H1 (cell line): ENCODE results near the gene TTC39A. TPM values are rescaled to one million over a fixed set of nuclear protein-coding genes. Genes with fewer than 3 reads are reported as not detected.

Experiments used
- USF2 ChIP-seq: IDR thresholded peaks from 2 replicates; pipeline ENCODE4 v1.6.1; 2011; ENCODE audit warnings: low read length, improper control_type of control experiment
- polyA plus RNA-seq, 7 experiments: library from polyadenylated mRNA; depleted of rRNA in 3 of 7; stranded (reverse) in 5 of 7; unstranded in 2 of 7; fragments of >200 nt in 5 of 7; fragments of 200-250 nt in 2 of 7; gene quantifications; 1 replicate in 5 of 7; 2 replicates in 1 of 7; 4 replicates in 1 of 7; pipeline versions ENCODE4 v1.2.1 to v1.2.3, GENCODE V29; 2011 to 2013; ENCODE audit warnings: missing spikeins in 2 of 7, mixed read lengths in 2 of 7
- total RNA-seq: library from RNA; stranded (reverse); fragmentation: NEBNext Ultra II Directional; extraction: Animal tissue kit (Norgen Biotek cat#: 25700); gene quantifications from 2 replicates; pipeline ENCODE4 v1.2.1, GENCODE V29; 2021

The TTC39A gene
- total and polyA plus RNA-seq, 2 of the 8 experiments (the other 6 are each of a cell fraction or from before 2014, with no cell fraction given), result 5.5 to 5.8 TPM

DNA sequence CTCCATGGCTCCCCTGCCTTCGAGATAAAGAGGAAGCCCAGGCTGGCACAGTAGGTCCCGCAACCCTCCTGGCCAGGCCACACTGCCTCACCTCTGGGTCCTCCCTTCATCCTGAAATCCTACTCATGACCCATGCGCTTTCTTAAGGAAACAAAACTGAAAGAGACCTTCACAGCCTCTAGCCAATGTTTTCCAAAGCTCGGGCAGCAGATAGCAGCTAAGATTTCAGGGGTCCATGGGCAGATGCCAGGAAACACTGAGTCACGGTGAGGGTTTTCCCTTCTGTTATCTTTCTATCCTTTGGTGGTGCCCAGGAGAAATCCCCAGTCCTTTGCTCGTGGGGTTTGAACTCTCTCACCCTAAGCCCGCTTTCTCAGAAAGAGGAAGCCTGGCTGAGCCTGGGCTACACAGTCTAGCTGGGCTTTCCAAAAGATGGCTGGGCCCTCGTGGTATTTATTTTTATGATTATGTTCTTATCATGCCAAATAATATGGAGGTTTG lies 26.6 kb downstream of the TTC39A start (continued):
- TF ChIP-seq USF2, result no peak
